Measurements from ENCODE around the gene MCU.

MCU gene

GRCh38 chr10:72800000-72800740, 108.2 kb downstream of the MCU start:
- Histone ChIP-seq H3K4me1 (ENCODE audit: low read depth, poor library complexity, severe bottlenecking) (peaks cover 20% of the 10 kb centered on the region), H3K36me3 (ENCODE audit: insufficient read depth) (no peaks in the 10 kb centered on the region), H3K4me3 (IDR thresholded peaks at IDR 0.05; ENCODE audit: insufficient read depth, low read depth, low read length) (no peak overlapping the region), H3K9ac (no peak overlapping the region), H3K79me2 (ENCODE audit: insufficient read depth, low read depth) (no peaks in the 10 kb centered on the region), H3K27ac (no peak overlapping the region), H3K27me3 (ENCODE audit: insufficient read depth, low read depth) (no peaks in the 10 kb centered on the region), H3K4me2 (no peak overlapping the region), H2AFZ (ENCODE audit: low read depth) (no peak overlapping the region), H4K20me1 (ENCODE audit: insufficient read depth) (no peaks in the 10 kb centered on the region)
- TF ChIP-seq CTCF (conservative IDR thresholded peaks at IDR 0.05; ENCODE audit: low read depth, low read length) = no peak

- Histone ChIP-seq H3K79me2 (ENCODE audit: insufficient read depth, low read depth) (no peaks in the 10 kb centered on the region), H3K27ac (no peak overlapping the region), H3K4me2 (no peak overlapping the region), H2AFZ (ENCODE audit: low read depth) (no peak overlapping the region), H3K4me3 (IDR thresholded peaks at IDR 0.05; ENCODE audit: insufficient read depth, low read depth, low read length) (no peak overlapping the region), H3K4me1 (ENCODE audit: low read depth, poor library complexity, severe bottlenecking) (peaks cover 20% of the 10 kb centered on the region), H4K20me1 (ENCODE audit: insufficient read depth) (no peaks in the 10 kb centered on the region), H3K27me3 (ENCODE audit: insufficient read depth, low read depth) (no peaks in the 10 kb centered on the region), H3K9ac (no peak overlapping the region), H3K36me3 (ENCODE audit: insufficient read depth) (no peaks in the 10 kb centered on the region)
- no peak for TF ChIP-seq CTCF (conservative IDR thresholded peaks at IDR 0.05; ENCODE audit: low read depth, low read length)
These were observed 108.8 kb downstream of the MCU start for GRCh38 chr10:72800741-72801092.

GRCh38 chr10:72801263-72801868, 109.4 kb downstream of the MCU start:
- Histone ChIP-seq H3K4me3 (IDR thresholded peaks at IDR 0.05; ENCODE audit: insufficient read depth, low read depth, low read length) (no peak overlapping the region), H3K4me2 (no peak overlapping the region), H3K27ac (no peak overlapping the region), H3K79me2 (ENCODE audit: insufficient read depth, low read depth) (no peaks in the 10 kb centered on the region), H3K27me3 (ENCODE audit: insufficient read depth, low read depth) (no peaks in the 10 kb centered on the region), H4K20me1 (ENCODE audit: insufficient read depth) (no peaks in the 10 kb centered on the region), H3K4me1 (ENCODE audit: low read depth, poor library complexity, severe bottlenecking) (peaks cover 20% of the 10 kb centered on the region), H3K36me3 (ENCODE audit: insufficient read depth) (no peaks in the 10 kb centered on the region), H3K9ac (no peak overlapping the region), H2AFZ (ENCODE audit: low read depth) (no peak overlapping the region)
- no peak for TF ChIP-seq CTCF (conservative IDR thresholded peaks at IDR 0.05; ENCODE audit: low read depth, low read length)

GRCh38 chr10:72802332-72802731, 110.4 kb downstream of the MCU start:
- H3K4me2 ChIP-seq = peak overlapping the region; percentile 31

More at GRCh38 chr10:72802332-72802731, 110.4 kb downstream of the MCU start:
- H3K27me3 ChIP-seq (ENCODE audit: insufficient read depth, low read depth) = no peaks in the 10 kb centered on the region
- H4K20me1 ChIP-seq (ENCODE audit: insufficient read depth) = no peaks in the 10 kb centered on the region
- no peaks in the 10 kb centered on the region for H3K36me3 ChIP-seq (ENCODE audit: insufficient read depth)
- H3K4me1 ChIP-seq (ENCODE audit: low read depth, poor library complexity, severe bottlenecking) = peaks cover 20% of the 10 kb centered on the region
- TF ChIP-seq CTCF (conservative IDR thresholded peaks at IDR 0.05; ENCODE audit: low read depth, low read length) = no peak
- no peak overlapping the region for H2AFZ ChIP-seq (ENCODE audit: low read depth)
- no peak overlapping the region for H3K4me3 ChIP-seq (IDR thresholded peaks at IDR 0.05; ENCODE audit: insufficient read depth, low read depth, low read length)
- H3K27ac ChIP-seq = 0 out of 2 replicates have a peak overlapping the region, but pooled peaks have one; percentile 3
- H3K9ac ChIP-seq = no peak overlapping the region
- no peaks in the 10 kb centered on the region for H3K79me2 ChIP-seq (ENCODE audit: insufficient read depth, low read depth)

All from KMS-11 (cell line).